GM18507 (cell line): ENCODE measurements around the gene EIF3A.
"Not testable (repeated sequence)": the region's sequence is repeated elsewhere in the genome, so short reads cannot be mapped to it uniquely, and the experiment has no call there.

ENCODE experiments used
- DNase-seq: peaks from one replicate; pipeline ENCODE4 v3.0.0; 2011; ENCODE audit warnings: low read depth; ENCODE audit not compliant: insufficient read length; ENCODE audit errors: extremely low spot score
- FAIRE-seq: peaks from 2 replicates; lab custom pipeline; 2011; peaks lifted over from hg19 to GRCh38; lab: Jason Lieb, UNC

EIF3A gene

GRCh38 chr10:119061926-119062325 lies 18.7 kb downstream of the EIF3A start:
- no peak for DNase-seq
- FAIRE-seq = no peak

- FAIRE-seq = peak; percentile 39
- no peak for DNase-seq
Observed at GRCh38 chr10:119061352-119061751, 19.3 kb downstream of the EIF3A start.

GRCh38 chr10:119060107-119060506 lies 20.5 kb downstream of the EIF3A start:
- FAIRE-seq = no peak
- DNase-seq = no peak

- FAIRE-seq (no peak), DNase-seq (no peak)
Observed at GRCh38 chr10:119059557-119059956, 21.1 kb downstream of the EIF3A start.

GRCh38 chr10:119058010-119058409 lies 22.6 kb downstream of the EIF3A start:
- no peak for FAIRE-seq

GRCh38 chr10:119055472-119055871 lies 25.1 kb downstream of the EIF3A start:
- DNase-seq = no peak
- FAIRE-seq = no peak

More at GRCh38 chr10:119058010-119058409, 22.6 kb downstream of the EIF3A start:
- no peak for DNase-seq

- DNase-seq (no peak), FAIRE-seq (no peak)
Observed at GRCh38 chr10:119051775-119052174, 28.8 kb downstream of the EIF3A start.

GRCh38 chr10:119049777-119050176 lies 30.8 kb downstream of the EIF3A start:
- no peak for FAIRE-seq
- no peak for DNase-seq

- DNase-seq (no peak), FAIRE-seq (no peak)
Observed at GRCh38 chr10:119049361-119049760, 31.3 kb downstream of the EIF3A start.

GRCh38 chr10:119045561-119045960 lies 35.1 kb downstream of the EIF3A start:
- DNase-seq = no peak
- FAIRE-seq = no peak

GRCh38 chr10:119042169-119042568 lies 38.4 kb downstream of the EIF3A start:
- DNase-seq = no peak
- FAIRE-seq = no peak

GRCh38 chr10:119041326-119041725 lies 39.3 kb downstream of the EIF3A start:
- DNase-seq (no peak), FAIRE-seq (no peak)

- DNase-seq (no peak), FAIRE-seq (no peak)
Observed at GRCh38 chr10:119039161-119039560, 41.5 kb downstream of the EIF3A start.

GRCh38 chr10:119031496-119032059 lies 49.0 kb downstream of the EIF3A start:
- FAIRE-seq (no peak), DNase-seq (no peak)

- FAIRE-seq = peak; percentile 90
- DNase-seq = peak; percentile 47
Observed at GRCh38 chr10:119030421-119031250, 50.0 kb downstream of the EIF3A start.

GRCh38 chr10:119029613-119030420 lies 50.8 kb downstream of the EIF3A start, which contains the start of gene NANOS1:
Gene NANOS1 (plus strand): TSS chr10:119029714. CDS start chr10:119029802, 88 bp downstream.
- no peak for FAIRE-seq
- DNase-seq = no peak

- FAIRE-seq = peak; percentile 55
- peak; percentile 87 for DNase-seq
Observed at GRCh38 chr10:119028900-119029612, 51.6 kb downstream of the EIF3A start.

GRCh38 chr10:119028445-119028899 lies 52.1 kb downstream of the EIF3A start:
- FAIRE-seq, DNase-seq: not testable (repeated sequence)

GRCh38 chr10:119026301-119027110 lies 54.1 kb downstream of the EIF3A start:
- FAIRE-seq (no peak), DNase-seq (no peak)
